SU-DHL-6 (cell line): ENCODE measurements around the gene MYL6B.

ENCODE experiments used
- H2AFZ ChIP-seq: fragments of 200-600 bp; sonication (generic); 2 replicates; pipeline ENCODE4 v1.6.1; 2014; ENCODE audit warnings: low read depth, mild to moderate bottlenecking, moderate library complexity, mixed read lengths, antibody characterized with exemption, low read length; ENCODE audit not compliant: severe bottlenecking
- H3F3A ChIP-seq: fragments of 200-600 bp; shearing (Covaris generic); 2 replicates; pipeline ENCODE4 v1.6.0; 2016; ENCODE audit warnings: antibody characterized with exemption, mild to moderate bottlenecking; ENCODE audit not compliant: insufficient read depth
- H3K27ac ChIP-seq: fragments of 200-600 bp; sonication (generic); 2 replicates; pipeline ENCODE4 v1.5.1; 2016; ENCODE audit warnings: low read depth, mild to moderate bottlenecking, low read length, moderate library complexity, mixed read lengths
- H3K27me3 ChIP-seq: fragments of 200-600 bp; sonication (generic), shearing (Covaris generic); 2 replicates; pipeline ENCODE4 v1.6.0; 2014; ENCODE audit warnings: mild to moderate bottlenecking, low read length
- H3K36me3 ChIP-seq: fragments of 200-600 bp; sonication (generic); 2 replicates; pipeline ENCODE4 v1.6.1; 2014; ENCODE audit warnings: mild to moderate bottlenecking, low read length, mixed read lengths
- H3K4me2 ChIP-seq: fragments of 300-600, 200-600 bp; shearing (Covaris generic), sonication (generic); 2 replicates; pipeline ENCODE4 v1.6.0; 2014; ENCODE audit warnings: low read length, low read depth, mild to moderate bottlenecking; ENCODE audit not compliant: poor library complexity, severe bottlenecking
- H3K4me3 ChIP-seq: fragments of 200-600 bp; sonication (generic); 2 replicates; pipeline ENCODE4 v1.5.1; 2014; ENCODE audit warnings: antibody characterized with exemption, low read length, mild to moderate bottlenecking, mixed read lengths; ENCODE audit not compliant: insufficient read depth, poor library complexity, severe bottlenecking
- H3K79me2 ChIP-seq: fragments of 200-600 bp; sonication (generic); 2 replicates; pipeline ENCODE4 v1.6.1; 2014; ENCODE audit warnings: mild to moderate bottlenecking, low read length, moderate library complexity; ENCODE audit not compliant: insufficient read depth
- H3K9ac ChIP-seq: fragments of 200-600 bp; sonication (generic); 2 replicates; pipeline ENCODE4 v1.7.0; 2014; ENCODE audit warnings: mild to moderate bottlenecking, low read length
- H3K9me2 ChIP-seq: fragments of 200-600 bp; sonication (generic); replicated peaks from 2 replicates; pipeline ENCODE4 v1.6.1; 2014; ENCODE audit warnings: low read length; ENCODE audit not compliant: insufficient read depth
- H3K9me3 ChIP-seq: fragments of 200-600 bp; sonication (generic); 2 replicates; pipeline ENCODE4 v1.6.1; 2014; ENCODE audit warnings: low read length, mixed read lengths; ENCODE audit not compliant: insufficient read depth
- H4K20me1 ChIP-seq: fragments of 200-600 bp; sonication (generic); 2 replicates; pipeline ENCODE4 v1.6.1; 2014; ENCODE audit warnings: low read depth, mild to moderate bottlenecking, antibody characterized with exemption, low read length, moderate library complexity, mixed read lengths
- CTCF ChIP-seq: fragments of 200-600 bp; sonication (generic); IDR thresholded peaks from one replicate; pipeline ENCODE4 v1.5.1; 2017; ENCODE audit warnings: antibody characterized with exemption, mild to moderate bottlenecking, low read length, moderate library complexity; ENCODE audit not compliant: insufficient read depth, poor library complexity, severe bottlenecking
- EZH2phosphoT487 ChIP-seq: fragments of 200-600 bp; sonication (generic), shearing (Covaris generic); conservative IDR thresholded peaks from 2 replicates; pipeline ENCODE4 v1.6.1; 2018; ENCODE audit warnings: mild to moderate bottlenecking, antibody characterized with exemption, low read length, moderate library complexity, mixed read lengths

MYL6B gene

DNA sequence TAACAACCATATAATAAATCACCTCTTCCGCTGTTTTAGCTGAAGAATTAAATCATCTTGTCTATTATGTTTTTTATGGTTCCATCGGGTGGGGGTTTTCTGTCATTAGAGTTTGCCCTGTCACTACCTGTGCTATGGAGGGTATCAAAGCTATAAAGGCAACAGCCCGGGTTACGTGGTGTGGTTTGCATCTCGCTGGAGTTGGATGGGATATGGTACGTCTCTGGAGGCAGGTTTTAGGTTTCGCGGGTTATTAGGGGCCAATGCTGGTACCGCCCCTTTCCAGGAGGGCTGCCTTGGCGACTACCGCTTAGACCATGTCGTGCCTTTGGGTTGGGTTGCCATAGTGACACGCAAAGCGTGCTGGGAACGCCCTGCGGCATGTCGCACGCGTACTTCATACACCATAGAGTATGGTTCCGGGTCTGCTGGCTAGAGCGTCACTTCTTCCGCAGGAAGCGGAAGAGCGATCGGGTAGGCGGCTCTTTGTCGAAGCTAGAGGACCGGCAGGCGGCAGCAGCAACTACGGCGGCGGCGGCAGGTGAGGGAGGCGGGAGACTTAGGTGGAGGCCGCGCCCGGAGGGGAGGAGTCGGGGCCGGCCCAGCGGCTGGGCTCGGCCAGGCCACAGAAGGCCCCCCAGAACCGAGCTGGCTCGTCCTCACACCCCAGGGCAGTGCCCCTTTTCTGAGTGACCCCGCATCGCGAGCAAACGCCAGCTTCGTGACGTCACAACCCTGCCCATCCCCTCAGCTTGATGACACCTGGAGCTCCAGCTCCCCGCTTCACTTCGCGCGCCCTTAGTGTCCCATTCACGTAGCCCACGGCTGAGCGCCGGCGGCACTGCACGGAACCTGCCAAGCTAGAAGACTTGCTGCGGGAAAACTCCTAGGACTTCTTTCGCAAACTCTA is 34.4 kb upstream of the MYL6B start, which contains the start of gene ZC3H10:
Gene ZC3H10, plus strand, starts transcription at position 489 of the 910 bp plus-strand sequence. CDS start 2,297 bp downstream, outside the sequence.
- peaks cover 21% of the 10 kb centered on the region for H3K79me2 ChIP-seq
- H3K27ac ChIP-seq = peak within 1 kb of the TSS; percentile 91
- peaks cover 52% of the 10 kb centered on the region for H3F3A ChIP-seq

DNA sequence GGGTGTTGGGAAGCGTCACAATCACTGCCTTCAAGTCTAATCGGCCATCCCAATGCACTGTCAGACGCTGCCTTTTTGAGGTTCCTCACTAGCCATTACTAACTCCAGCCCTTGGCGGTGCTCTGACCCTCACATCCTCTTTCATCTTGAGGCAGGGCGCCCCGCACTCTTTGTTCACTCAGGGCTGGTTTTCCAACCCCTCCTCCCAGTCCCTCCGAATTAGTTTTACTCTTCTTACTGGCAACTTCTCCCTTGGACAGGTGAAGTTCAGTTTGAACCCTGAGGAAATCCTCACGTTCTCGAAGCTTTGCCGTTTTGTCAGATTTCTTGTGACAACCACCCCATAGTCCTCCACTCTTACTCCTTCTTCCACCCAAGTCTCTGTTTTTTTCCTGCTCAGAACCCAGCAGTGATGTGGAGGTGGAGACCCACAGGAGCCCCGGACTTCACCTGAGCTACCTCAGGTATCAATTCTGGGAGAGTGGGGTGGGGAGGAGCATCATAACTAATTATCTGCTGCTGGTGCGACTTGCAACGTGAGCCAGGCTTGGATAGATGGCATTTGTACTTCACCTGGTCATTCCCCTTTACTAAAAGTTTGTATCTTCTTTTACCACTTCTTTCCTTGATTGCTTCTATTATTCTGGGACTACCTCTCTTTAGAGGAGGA is 33.6 kb upstream of the MYL6B start:
- peaks cover 21% of the 10 kb centered on the region for H3K79me2 ChIP-seq
- peak overlapping the region; percentile 82 for H3K4me2 ChIP-seq
- TF ChIP-seq CTCF (no peak), EZH2phosphoT487 (no peak)
- H3F3A ChIP-seq = peaks cover 44% of the 10 kb centered on the region
- peak overlapping the region; percentile 57 for H3K4me3 ChIP-seq
- H3K27ac ChIP-seq = peak overlapping the region; percentile 62
- peaks cover 5% of the 10 kb centered on the region; the same call in 1 of the 2 replicates for H3K36me3 ChIP-seq
- peak overlapping the region; percentile 64 for H3K9ac ChIP-seq
- H3K27me3 ChIP-seq = no peaks in the 10 kb centered on the region
- no peak overlapping the region for H2AFZ ChIP-seq
- H3K9me3 ChIP-seq = no peaks in the 10 kb centered on the region
- no peaks in the 10 kb centered on the region for H3K9me2 ChIP-seq
- no peaks in the 10 kb centered on the region for H4K20me1 ChIP-seq

More for the DNA sequence above, 34.4 kb upstream of the MYL6B start, which contains the start of gene ZC3H10:
- Histone ChIP-seq H3K9ac (peak within 1 kb of the TSS; percentile 85), H3K9me3 (no peaks in the 10 kb centered on the region), H2AFZ (no peak within 1 kb of the TSS), H3K36me3 (peaks cover 5% of the 10 kb centered on the region; the same call in 1 of the 2 replicates), H3K4me3 (peak within 1 kb of the TSS; percentile 89), H3K9me2 (no peaks in the 10 kb centered on the region), H3K27me3 (no peaks in the 10 kb centered on the region), H3K4me2 (peak within 1 kb of the TSS; percentile 86), H4K20me1 (no peaks in the 10 kb centered on the region)
- TF ChIP-seq CTCF (peak; percentile 35), EZH2phosphoT487 (no peak)

DNA sequence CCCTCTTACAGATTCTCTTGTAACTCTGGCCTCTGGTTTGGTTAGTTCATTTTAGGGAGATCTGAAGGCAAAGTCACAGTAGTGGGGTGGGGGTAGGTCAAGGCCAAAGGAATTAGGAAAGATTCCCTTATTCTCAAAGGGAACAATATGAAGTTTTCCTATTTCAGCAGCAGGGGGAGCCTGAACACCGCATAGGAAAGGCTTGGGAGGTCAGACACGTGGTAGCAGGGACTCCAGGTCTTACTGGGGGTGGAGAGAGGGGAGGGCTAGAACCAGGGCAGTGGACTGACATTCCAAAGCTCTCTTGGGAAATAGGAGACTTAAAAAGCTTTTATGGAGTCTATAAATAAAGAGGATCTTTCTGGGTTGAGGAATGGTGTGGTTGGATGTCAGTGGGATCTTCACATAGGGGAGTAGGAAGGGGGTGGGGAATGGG is 33.0 kb upstream of the MYL6B start:
- Histone ChIP-seq H3K36me3 (peaks cover 5% of the 10 kb centered on the region; the same call in 1 of the 2 replicates), H3K9me2 (no peaks in the 10 kb centered on the region), H3K27ac (peak overlapping the region; percentile 62), H3K9me3 (no peaks in the 10 kb centered on the region), H3K4me2 (peak overlapping the region; percentile 82), H3K9ac (peak overlapping the region; percentile 64), H3K4me3 (peak overlapping the region; percentile 57), H2AFZ (no peak overlapping the region), H4K20me1 (no peaks in the 10 kb centered on the region), H3K79me2 (peaks cover 21% of the 10 kb centered on the region), H3K27me3 (no peaks in the 10 kb centered on the region), H3F3A (peaks cover 41% of the 10 kb centered on the region)
- TF ChIP-seq CTCF (peak; percentile 77), EZH2phosphoT487 (no peak)
